ENCODE data around the gene TNN.

DNA sequence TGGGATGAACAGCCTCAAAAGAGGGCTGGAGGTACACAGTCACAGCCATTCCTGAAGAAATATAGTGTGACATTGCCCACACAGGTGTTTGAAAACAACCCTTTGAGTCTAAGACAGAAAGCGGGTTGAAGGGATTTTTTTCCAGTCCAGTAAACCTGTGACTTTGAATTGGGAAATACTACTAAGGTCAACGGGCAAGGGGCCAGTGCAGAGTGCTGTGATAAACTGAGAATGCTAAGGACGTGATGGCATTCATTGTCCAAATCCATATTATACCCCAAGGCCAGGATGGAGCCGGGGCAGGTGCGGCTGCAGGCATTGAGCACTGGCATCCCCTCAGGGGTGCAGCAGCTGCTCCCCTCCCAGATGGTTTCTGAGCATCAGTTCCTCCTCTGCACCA lies 88.3 kb downstream of the TNN start:
- no peak for TF ChIP-seq POLR2A (IDR thresholded peaks at IDR 0.05)
- TF ChIP-seq, protein P1, sequence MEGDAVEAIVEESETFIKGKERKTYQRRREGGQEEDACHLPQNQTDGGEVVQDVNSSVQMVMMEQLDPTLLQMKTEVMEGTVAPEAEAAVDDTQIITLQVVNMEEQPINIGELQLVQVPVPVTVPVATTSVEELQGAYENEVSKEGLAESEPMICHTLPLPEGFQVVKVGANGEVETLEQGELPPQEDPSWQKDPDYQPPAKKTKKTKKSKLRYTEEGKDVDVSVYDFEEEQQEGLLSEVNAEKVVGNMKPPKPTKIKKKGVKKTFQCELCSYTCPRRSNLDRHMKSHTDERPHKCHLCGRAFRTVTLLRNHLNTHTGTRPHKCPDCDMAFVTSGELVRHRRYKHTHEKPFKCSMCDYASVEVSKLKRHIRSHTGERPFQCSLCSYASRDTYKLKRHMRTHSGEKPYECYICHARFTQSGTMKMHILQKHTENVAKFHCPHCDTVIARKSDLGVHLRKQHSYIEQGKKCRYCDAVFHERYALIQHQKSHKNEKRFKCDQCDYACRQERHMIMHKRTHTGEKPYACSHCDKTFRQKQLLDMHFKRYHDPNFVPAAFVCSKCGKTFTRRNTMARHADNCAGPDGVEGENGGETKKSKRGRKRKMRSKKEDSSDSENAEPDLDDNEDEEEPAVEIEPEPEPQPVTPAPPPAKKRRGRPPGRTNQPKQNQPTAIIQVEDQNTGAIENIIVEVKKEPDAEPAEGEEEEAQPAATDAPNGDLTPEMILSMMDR (IDR thresholded peaks at IDR 0.05): no peak
- no peak for TF ChIP-seq EP300 (IDR thresholded peaks at IDR 0.05)
